GM23338 (cell line): ENCODE measurements around the gene RMDN3. TPM values are rescaled to one million over a fixed set of nuclear protein-coding genes. Genes with fewer than 3 reads are reported as not detected.

ENCODE experiments used
- ATAC-seq: fragments of 200-7000 bp; cut with Tn5 transposase; 3 replicates; pipeline ENCODE4 v1.9.1; 2020
- DNase-seq: peaks from one replicate; pipeline ENCODE4 v3.0.0-alpha.2; 2015; ENCODE audit warnings: low spot score
- H2AFZ ChIP-seq: fragments of 200-600 bp; sonication (generic); 2 replicates; pipeline ENCODE4 v1.8.0; 2016; ENCODE audit warnings: antibody characterized with exemption, mild to moderate bottlenecking, moderate library complexity
- H3F3A ChIP-seq: fragments of 200-600 bp; sonication (generic); replicated peaks from 2 replicates; pipeline ENCODE4 v1.8.0; 2017; ENCODE audit warnings: antibody characterized with exemption, mixed run types, low read depth
- H3K27ac ChIP-seq: fragments of 200-600 bp; sonication (generic); 2 replicates; pipeline ENCODE4 v1.6.1; 2016; ENCODE audit warnings: low read depth
- H3K27me3 ChIP-seq: fragments of 200-600 bp; sonication (generic); 2 replicates; pipeline ENCODE4 v1.8.0; 2016; ENCODE audit warnings: mild to moderate bottlenecking, mixed run types, moderate library complexity; ENCODE audit not compliant: insufficient read depth
- H3K36me3 ChIP-seq: fragments of 200-600 bp; sonication (generic); 2 replicates; pipeline ENCODE4 v1.8.0; 2016; ENCODE audit warnings: mild to moderate bottlenecking; ENCODE audit not compliant: insufficient read depth
- H3K4me1 ChIP-seq: fragments of 200-600 bp; sonication (generic); 2 replicates; pipeline ENCODE4 v1.8.0; 2016; ENCODE audit warnings: mild to moderate bottlenecking, moderate library complexity; ENCODE audit not compliant: insufficient read depth
- H3K4me2 ChIP-seq: fragments of 200-600 bp; sonication (generic); 2 replicates; pipeline ENCODE4 v1.7.1; 2017; ENCODE audit warnings: mixed run types
- H3K4me3 ChIP-seq: fragments of 200-600 bp; sonication (generic); 2 replicates; pipeline ENCODE4 v1.6.1; 2016; ENCODE audit warnings: mixed run types
- H3K79me2 ChIP-seq: fragments of 200-600 bp; sonication (generic); replicated peaks from 2 replicates; pipeline ENCODE4 v1.8.0; 2017; ENCODE audit warnings: mild to moderate bottlenecking; ENCODE audit not compliant: insufficient read depth
- H3K9me2 ChIP-seq: fragments of 200-600 bp; sonication (generic); 2 replicates; pipeline ENCODE4 v1.8.0; 2017; ENCODE audit not compliant: insufficient read depth
- H4K20me1 ChIP-seq: fragments of 200-600 bp; sonication (generic); replicated peaks from 2 replicates; pipeline ENCODE4 v1.8.0; 2017; ENCODE audit warnings: mild to moderate bottlenecking; ENCODE audit not compliant: insufficient read depth
- H3K27ac Mint-ChIP-seq: 2 replicates; pipeline ENCODE4 v1.8.0; 2020; ENCODE audit warnings: inconsistent platforms, mild to moderate bottlenecking, moderate library complexity, mixed read lengths
- H3K27me3 Mint-ChIP-seq: 3 replicates; pipeline ENCODE4 v1.8.0; 2022; ENCODE audit warnings: low read depth, mild to moderate bottlenecking, moderate library complexity, mixed read lengths, inconsistent platforms; ENCODE audit not compliant: insufficient read depth, poor library complexity
- H3K36me3 Mint-ChIP-seq: 3 replicates; pipeline ENCODE4 v1.8.0; 2021; ENCODE audit warnings: low read depth, mild to moderate bottlenecking, inconsistent platforms, moderate library complexity, mixed read lengths
- H3K4me1 Mint-ChIP-seq: 3 replicates; pipeline ENCODE4 v1.8.0; 2020; ENCODE audit warnings: mild to moderate bottlenecking, inconsistent platforms, mixed read lengths
- H3K4me3 Mint-ChIP-seq: 3 replicates; pipeline ENCODE4 v1.8.0; 2021; ENCODE audit warnings: moderate library complexity, mild to moderate bottlenecking, inconsistent platforms, mixed read lengths
- H3K9me3 Mint-ChIP-seq: 3 replicates; pipeline ENCODE4 v1.8.0; 2020; ENCODE audit warnings: moderate library complexity, mild to moderate bottlenecking, inconsistent platforms, mixed read lengths
- CTCF ChIP-seq, 2 experiments: fragments of 200-600 bp in 1 of 2; sonication (generic) in 1 of 2; conservative IDR thresholded peaks; 2 replicates each; pipeline versions ENCODE4 v1.5.1 to v1.6.1; 2016 to 2017; ENCODE audit warnings: antibody characterized with exemption in 2 of 2, low read depth in 2 of 2, mild to moderate bottlenecking in 2 of 2, moderate library complexity in 1 of 2
- EZH2phosphoT487 ChIP-seq: fragments of 200-600 bp; sonication (generic); IDR thresholded peaks from one replicate; pipeline ENCODE4 v1.8.1; 2018; ENCODE audit warnings: antibody characterized with exemption; ENCODE audit not compliant: unreplicated experiment
- NANOG ChIP-seq: IDR thresholded peaks from 2 replicates; pipeline ENCODE4 v1.6.1; 2016; ENCODE audit warnings: antibody characterized with exemption, borderline replicate concordance
- ZNF114 ChIP-seq: fragments of 250-450 bp; sonication (Bioruptor Pico); IDR thresholded peaks from 2 replicates; pipeline ENCODE4 v1.5.0; 2020; ENCODE audit warnings: mild to moderate bottlenecking, moderate library complexity
- ZNF462 ChIP-seq: fragments of 250-450 bp; sonication (Bioruptor Pico); IDR thresholded peaks from 2 replicates; pipeline ENCODE4 v1.5.0; 2020; ENCODE audit warnings: mild to moderate bottlenecking, moderate library complexity
- polyA plus RNA-seq: library from polyadenylated mRNA; unstranded; fragments of >200 nt; fragmentation: Nextera tagmentation; extraction: Ambion mirVana; gene quantifications from 2 replicates; pipeline ENCODE4 v1.2.1, GENCODE V29; 2016
- total RNA-seq: library from RNA; depleted of rRNA; stranded (reverse); fragments of >200 nt; shearing (Covaris generic); gene quantifications from 2 replicates; pipeline ENCODE4 v1.2.3, GENCODE V29; 2014

Gene RMDN3
- total and polyA plus RNA-seq, 2 experiments from 2014 or later: 15.6 to 17.0 TPM

DNA sequence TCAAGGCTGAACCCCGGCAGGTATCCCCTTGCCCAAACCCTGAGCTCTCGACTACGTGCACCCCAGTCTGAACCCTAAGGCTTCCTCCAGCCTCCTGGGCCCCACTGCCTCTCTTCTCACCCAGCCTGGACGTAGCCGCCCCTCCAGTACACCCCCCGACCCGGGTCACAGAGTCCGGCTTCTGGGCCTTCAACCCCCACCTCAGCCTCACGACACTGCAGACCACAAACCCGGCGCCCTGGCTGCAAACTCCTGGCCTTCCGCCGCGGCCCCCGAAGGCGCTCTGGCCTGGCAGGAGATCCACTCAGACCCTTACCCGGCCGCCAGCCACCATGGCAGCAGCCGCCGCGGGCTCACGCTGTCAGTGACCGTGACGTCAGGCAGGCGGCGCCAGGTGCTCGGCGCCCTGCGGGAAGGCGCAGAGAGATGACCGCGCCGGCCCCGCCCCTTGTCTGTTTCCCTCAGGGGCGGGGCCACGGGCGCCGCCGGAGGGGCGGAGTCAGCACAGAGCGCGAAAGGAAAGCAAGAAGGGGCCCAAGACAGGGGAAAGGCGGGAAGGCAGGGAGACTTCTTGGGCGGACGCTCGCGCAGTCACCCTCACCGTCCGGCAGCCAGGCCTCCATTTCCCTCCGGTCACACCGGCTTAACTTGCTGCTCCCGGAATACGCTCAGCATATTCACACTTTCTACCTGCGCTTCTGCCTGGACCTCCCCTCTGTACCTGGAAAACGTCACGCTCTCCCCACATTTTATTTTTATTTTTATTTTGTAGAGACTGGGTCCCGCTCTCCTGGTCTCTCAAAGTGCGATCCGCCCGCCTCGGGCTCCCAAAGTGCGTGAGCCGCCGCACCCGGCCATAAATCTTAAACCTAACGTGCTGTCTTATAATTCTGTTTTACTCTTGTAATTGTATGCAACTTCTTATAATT is at the start of gene RMDN3 (continued):
- TF ChIP-seq NANOG: no peak

DNA sequence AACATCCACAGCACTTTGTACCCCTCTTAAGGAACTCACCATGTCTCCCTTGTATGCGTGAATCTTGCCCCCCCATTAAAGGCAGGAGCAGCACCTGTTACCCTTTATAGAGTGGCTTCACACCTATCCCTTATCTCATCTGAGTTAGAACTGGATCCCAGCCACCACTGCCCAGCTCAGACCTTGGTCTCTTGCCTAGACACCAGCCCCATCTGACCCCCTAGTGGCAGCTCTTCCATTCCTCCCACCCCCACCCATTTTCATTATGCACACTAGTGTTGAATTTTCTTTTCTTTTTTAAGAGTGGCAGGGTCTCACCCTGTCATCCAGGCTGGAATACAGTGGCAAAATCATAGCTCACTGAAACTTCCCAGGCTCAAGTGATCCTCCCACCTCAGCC is 48.6 kb upstream of the RMDN3 start:
- H3K9me3 Mint-ChIP-seq: no peaks in the 10 kb centered on the region
- Histone ChIP-seq H3K4me1 (peaks cover 27% of the 10 kb centered on the region), H3K79me2 (peaks cover 32% of the 10 kb centered on the region), H3K9me2 (no peaks in the 10 kb centered on the region), H3K27me3 (no peaks in the 10 kb centered on the region), H3K36me3 (no peaks in the 10 kb centered on the region), H3K27ac (no peak overlapping the region), H3F3A (peaks cover 11% of the 10 kb centered on the region; the same call in 1 of the 2 replicates), H3K4me3 (no peak overlapping the region), H4K20me1 (peaks cover 3% of the 10 kb centered on the region; the same call in 1 of the 2 replicates), H2AFZ (no peak overlapping the region), H3K4me2 (no peak overlapping the region)
- H3K4me3 Mint-ChIP-seq: no peak overlapping the region
- no peak for TF ChIP-seq ZNF114 (CRISPR knock-in tag)
- no peak for TF ChIP-seq ZNF462 (CRISPR knock-in tag)
- no peak for TF ChIP-seq EZH2phosphoT487
- TF ChIP-seq CTCF (conservative IDR thresholded peaks at IDR 0.05; ENCODE audit: low read depth in 2 of 2): 0 out of 4 replicates have a peak, but pooled peaks have one; percentile 12 to 22
- ATAC-seq: no peak
- no peak for DNase-seq
- H3K36me3 Mint-ChIP-seq: peaks cover 7% of the 10 kb centered on the region; the same call in 2 of the 3 replicates
- peaks cover 26% of the 10 kb centered on the region for H3K4me1 Mint-ChIP-seq
- peaks cover 15% of the 10 kb centered on the region for H3K27me3 Mint-ChIP-seq
- no peak overlapping the region for H3K27ac Mint-ChIP-seq
